HS-5 (cell line): Measurements from ENCODE around the gene TMTC2.

ENCODE experiments used
- DNase-seq: peaks from one replicate; pipeline ENCODE4 v3.0.0-alpha.2; 2012; ENCODE audit warnings: low read depth

The TMTC2 gene

GRCh38 chr12:83015390-83016217, 328.9 kb downstream of the TMTC2 start:
- no peak for DNase-seq

GRCh38 chr12:83016218-83016835, 329.6 kb downstream of the TMTC2 start:
- peak; percentile 72 for DNase-seq

DNA sequence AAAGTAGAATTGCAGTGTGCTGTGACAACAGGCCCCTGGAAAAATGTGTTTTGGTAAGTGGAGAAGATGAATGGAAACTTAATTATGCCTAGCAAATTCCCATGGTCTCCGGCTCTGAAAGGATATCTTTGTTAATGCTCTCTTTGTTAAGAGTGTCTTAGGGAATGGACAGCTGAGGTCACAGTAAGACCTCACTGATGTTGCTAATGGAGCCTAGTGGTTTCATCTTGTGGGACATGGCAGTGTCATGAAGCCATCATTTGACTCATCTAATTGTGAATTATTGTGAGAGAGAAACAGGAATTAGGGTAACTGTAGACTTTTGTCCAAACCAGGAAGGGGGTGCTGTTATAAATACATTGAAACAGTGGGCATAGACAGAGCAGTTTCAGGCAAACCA, 330.3 kb downstream of the TMTC2 start:
- no peak for DNase-seq

GRCh38 chr12:83018088-83018487, 331.4 kb downstream of the TMTC2 start:
- no peak for DNase-seq

DNA sequence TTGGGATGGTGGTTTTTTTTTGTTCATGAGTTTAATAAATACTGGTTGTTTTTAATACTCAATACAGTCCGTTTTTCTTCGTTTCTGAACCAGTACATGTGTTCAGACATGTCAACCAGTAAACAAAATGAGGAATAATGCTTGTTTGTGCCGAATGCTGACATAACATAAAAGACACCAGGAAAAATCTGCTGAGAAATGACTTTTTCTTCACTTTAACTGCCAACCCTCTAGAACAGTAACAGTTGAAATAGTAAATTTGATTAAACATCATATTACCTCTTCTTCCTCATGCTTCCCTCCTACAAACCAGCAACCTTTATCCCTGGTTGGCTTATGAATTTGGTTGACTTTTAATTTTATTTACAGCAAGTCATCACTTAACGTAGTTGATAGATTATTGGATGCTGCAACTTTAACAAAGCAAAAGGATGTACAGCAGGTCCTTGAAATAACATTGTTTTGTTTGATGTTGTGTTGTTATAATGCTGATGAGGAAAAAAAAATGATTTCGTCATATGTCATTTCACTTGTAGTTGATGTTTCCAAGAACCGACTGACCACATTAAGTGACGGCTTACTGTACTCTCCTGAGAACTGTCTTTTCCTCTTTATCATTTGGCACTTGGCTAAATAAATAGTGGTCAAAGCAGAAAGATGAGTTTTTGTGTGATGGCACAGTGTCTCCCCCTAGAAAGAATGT, 340.5 kb downstream of the TMTC2 start:
- no peak for DNase-seq

DNA sequence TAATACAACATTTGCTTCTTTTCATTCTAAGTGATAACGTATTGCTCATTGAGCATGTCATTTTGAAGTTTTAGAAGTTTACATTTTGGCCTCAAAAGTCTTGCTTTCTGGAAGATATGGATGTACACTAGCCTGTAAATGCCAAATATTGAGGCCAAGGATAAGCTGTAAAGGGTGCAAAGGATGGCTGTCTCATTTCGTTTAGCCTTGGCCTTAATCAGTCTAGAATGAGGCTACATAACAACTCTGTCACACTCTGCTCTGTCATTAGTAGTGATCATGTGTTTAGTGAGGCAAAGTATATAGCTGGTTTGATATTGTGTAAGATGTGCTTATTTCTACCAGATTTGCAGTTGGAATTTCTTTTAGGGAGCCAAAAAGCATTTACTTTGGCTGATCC, 344.5 kb downstream of the TMTC2 start:
- no peak for DNase-seq

- no peak for DNase-seq
These were observed 350.1 kb downstream of the TMTC2 start for GRCh38 chr12:83036847-83037246.

- DNase-seq, result no peak
These were observed 352.7 kb downstream of the TMTC2 start for GRCh38 chr12:83039413-83039812.

- DNase-seq, result no peak
These were observed 353.6 kb downstream of the TMTC2 start for GRCh38 chr12:83040339-83040738.

DNA sequence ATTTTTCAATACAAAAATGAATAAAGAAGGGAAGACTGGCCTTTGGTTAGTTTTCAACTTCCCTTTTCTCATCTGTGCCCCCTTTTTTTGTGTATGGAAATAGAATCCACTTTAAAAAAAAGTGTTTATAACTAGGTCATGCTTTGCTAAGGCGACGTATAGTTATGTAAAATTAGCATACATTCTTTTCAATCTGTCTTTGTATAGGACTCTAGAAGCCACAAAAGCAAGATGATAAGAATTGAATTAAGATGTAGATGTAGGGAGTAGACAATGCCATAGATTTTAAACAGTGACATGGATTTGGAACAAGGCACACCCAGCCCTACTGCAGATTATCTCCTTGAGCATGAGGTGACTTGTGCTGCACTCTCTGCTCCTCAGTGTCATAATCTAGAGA, 354.3 kb downstream of the TMTC2 start:
- DNase-seq, result no peak

- no peak for DNase-seq
These were observed 355.9 kb downstream of the TMTC2 start for GRCh38 chr12:83042441-83043200.

- DNase-seq, result no peak
These were observed 358.0 kb downstream of the TMTC2 start for GRCh38 chr12:83044736-83045135.

GRCh38 chr12:83046019-83046418, 359.3 kb downstream of the TMTC2 start:
- DNase-seq, result no peak

DNA sequence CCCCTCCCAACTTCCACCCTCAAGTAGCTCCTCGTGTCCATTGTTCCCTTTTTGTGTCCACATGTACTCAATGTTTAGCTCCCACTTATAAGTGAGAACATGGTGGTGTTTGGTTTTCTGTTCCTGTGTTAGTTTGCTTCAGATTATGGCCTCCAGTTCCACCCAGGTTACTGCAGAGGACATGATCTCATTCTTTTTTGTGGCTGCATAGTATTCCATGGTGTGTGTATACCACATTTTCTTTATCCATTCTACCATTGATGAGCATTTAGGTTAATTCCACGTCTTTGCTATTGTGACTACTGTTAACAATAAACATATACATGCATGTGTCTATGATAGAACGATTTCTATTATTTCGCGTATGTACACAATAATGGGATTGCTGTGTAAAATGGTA, 362.6 kb downstream of the TMTC2 start:
- DNase-seq, result no peak

- DNase-seq, result no peak
These were observed 366.3 kb downstream of the TMTC2 start for GRCh38 chr12:83052890-83053541.

DNA sequence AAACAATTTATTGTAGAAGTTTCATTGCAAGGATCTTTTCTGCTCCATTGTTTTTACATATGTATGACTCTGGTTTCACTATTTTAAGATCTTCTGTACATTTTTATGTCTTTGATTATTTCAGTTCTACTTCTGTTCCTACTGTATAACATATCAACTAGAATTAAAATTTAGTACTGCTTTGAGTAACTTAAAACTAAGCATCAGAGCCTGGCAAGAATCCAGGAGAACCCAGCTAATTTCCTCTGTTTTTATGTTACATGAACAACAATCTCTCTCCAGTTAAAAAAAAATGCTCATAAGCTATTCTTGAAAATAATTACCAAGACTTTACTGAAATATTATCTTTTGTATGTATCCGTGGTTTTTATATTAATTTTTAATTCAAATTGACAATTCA, 370.7 kb downstream of the TMTC2 start:
- DNase-seq, result no peak

GRCh38 chr12:83059107-83059506, 372.4 kb downstream of the TMTC2 start:
- DNase-seq, result no peak

- DNase-seq, result no peak
These were observed 378.9 kb downstream of the TMTC2 start for GRCh38 chr12:83065562-83065961.

GRCh38 chr12:83067981-83068380, 381.3 kb downstream of the TMTC2 start:
- no peak for DNase-seq

GRCh38 chr12:83074358-83074894, 387.7 kb downstream of the TMTC2 start:
- DNase-seq, result no peak

DNA sequence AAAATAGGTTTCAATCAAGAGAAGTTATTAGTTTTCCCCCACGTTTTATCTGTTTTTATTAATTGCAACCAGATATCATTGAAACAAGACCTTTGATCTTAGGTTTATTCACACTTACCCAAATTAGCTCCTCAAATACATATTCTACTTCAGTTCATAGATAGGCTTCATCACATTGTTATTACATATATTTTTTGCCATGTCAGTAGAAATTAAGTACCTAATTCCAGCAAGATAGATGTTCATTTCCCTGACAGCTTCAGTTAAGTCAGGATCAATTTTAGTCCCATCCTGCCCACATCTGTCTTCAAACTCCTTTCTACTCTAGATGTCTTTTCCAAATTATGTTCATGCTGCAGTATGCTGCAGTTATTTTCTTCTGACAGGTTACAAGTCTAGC, 388.8 kb downstream of the TMTC2 start:
- DNase-seq, result no peak

- no peak for DNase-seq
These were observed 390.3 kb downstream of the TMTC2 start for GRCh38 chr12:83077041-83077440.
